HG02884 (cell line): ENCODE results near the gene PRKCH.

Experiments used
- ATAC-seq: cut with Tn5 transposase; IDR thresholded peaks from one replicate; pipeline ENCODE4 v1.9.1; 2021; ENCODE audit warnings: mild to moderate bottlenecking, moderate library complexity; ENCODE audit not compliant: unreplicated experiment

The PRKCH gene

DNA sequence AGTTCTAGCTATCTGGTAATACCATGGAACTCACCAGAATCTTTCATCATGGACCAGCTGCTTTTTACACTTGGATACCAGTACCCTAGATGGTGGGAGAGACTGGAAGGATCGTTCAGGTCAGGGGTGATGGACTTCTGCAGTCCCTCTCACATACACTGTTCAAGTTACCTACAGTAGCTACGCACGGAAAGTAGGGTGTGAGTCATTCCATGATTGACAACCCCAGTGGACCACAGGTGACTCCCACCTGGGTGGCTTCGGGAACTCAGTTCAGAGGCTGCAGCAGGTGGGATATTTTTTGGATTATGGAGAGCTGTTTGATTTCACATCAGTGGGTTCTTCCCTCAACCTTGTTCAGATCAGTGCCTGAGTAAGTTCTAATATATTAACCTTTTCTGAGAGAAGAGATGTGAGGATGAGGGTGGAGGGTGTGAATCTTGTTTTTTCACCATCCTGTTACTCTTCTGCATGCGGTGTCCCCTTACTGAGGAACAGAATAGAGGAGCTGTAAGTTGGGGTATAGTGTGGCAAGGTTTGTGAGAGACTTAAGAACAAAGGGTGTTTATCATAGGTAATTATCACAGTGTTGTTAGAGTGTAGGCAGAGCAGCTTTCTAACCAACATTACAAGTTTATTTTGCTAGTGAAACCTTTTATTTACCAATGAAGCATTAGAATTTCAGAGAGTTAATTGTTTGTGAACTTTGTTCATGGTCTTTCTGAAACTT is 39.6 kb downstream of the PRKCH start:
- no peak for ATAC-seq

DNA sequence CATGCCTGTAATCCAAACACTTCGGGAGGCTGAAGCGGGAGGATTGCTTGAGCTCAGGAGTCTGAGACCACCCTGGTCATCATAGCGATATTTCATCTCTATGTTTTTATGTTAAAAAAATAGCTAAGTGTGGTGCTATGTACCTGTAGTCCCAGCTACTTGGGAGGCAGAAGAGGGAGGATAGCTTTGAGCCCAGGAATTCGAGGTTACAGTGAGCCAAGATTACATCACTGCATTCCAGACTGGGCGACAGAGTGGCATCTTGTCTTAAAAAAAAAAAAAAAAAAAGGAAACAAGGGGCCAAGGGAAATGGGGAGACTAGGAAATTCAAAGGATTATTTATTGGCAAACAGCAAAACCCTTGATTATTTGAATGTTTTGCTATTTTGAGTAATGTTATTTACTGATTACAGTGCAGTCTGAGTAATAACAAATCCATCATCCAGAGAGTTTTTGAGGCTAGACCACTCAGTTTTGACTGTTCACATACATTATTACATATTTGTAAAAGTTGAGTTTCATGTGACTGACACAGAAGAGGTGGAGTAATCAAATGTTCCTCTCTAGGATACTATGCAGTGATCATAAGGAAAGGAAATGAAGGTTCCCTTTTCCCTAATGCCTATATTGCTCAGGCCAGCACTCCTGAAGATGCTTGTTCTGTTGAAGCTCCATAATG is 40.8 kb downstream of the PRKCH start:
- ATAC-seq = no peak

DNA sequence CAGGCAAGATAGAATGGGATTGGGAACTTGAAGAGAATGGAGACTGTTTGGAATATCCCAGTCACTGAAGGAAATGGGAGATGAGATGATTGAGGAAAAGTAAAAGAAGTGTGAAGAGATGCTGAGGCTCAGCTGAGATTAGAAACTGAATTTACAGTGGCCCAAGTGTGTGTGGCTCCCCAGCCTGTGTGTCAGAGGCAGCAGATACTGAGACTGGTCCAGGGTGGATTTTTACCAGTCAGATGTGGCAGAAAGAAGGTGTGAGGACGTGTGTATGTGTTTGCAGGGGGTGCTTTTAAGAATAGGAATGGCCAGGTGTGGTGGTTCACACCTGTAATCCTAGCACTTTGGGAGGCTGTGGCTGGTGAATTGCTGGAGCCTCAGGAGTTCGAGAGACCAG is 42.9 kb downstream of the PRKCH start:
- no peak for ATAC-seq

DNA sequence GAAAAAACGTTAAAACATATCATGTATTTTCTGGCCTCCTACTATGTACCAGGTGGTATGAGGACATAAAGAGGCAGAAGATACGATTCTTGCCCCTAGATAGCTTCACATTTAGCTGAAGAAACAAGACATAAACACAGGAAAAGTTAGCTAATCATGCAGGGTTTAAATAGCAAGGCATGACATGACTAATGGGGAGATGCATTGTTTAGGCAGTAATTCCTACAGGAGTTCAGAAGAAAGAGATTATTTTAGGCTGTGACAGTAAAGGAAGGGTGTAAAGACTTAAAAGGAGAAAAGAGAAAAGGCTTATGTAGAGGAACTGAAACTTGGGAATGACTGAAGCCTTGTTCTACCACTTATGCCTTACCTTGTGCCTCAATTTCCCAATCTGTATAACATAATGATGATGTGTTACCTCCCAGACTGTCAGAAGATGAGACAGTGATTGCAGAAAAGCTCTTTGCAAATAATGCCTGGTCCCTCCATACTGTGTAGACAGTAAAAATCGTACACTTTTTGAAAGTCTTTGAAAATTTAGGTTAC is 44.4 kb downstream of the PRKCH start:
- no peak for ATAC-seq

- ATAC-seq = no peak
These were observed 46.8 kb downstream of the PRKCH start for GRCh38 chr14:61368114-61368710.

- ATAC-seq = no peak
These were observed 47.5 kb downstream of the PRKCH start for GRCh38 chr14:61368781-61369453.

DNA sequence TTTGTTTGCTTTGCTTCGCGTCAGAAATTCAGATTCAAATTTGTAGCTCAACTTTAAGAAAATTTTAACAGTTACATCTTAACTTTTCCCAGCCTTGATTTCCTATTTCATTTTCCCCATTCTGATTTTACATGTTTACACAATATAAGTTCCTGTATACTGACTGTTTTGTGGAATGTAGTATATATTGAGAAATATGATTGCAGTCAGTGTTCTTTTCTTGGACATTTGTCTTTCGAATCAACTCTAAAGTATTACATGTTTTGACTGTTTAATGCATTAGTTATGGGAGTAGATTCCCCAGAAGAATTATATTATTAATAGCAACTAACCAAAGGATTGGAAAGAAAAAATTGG is 48.1 kb downstream of the PRKCH start:
- no peak for ATAC-seq

DNA sequence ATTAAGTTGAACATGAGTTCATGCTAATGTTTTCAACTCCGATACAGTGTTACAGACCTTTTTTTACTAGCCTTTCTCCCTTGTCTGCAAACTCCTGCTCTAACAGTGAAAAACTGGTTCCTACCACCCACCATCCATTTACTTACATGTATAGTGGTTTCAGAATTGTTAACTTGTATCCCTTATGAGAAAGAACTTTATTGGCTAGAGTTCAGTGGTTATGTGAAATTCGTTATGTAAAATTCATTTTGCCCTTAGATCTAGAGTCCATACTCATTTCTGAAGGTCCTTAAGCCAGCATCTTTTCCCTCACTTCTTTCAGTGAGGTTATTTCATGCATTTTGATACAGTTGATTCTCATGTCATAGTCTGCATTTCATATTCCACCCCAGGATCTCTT is 51.0 kb downstream of the PRKCH start:
- no peak for ATAC-seq

GRCh38 chr14:61372842-61373555 is 51.6 kb downstream of the PRKCH start:
- no peak for ATAC-seq

DNA sequence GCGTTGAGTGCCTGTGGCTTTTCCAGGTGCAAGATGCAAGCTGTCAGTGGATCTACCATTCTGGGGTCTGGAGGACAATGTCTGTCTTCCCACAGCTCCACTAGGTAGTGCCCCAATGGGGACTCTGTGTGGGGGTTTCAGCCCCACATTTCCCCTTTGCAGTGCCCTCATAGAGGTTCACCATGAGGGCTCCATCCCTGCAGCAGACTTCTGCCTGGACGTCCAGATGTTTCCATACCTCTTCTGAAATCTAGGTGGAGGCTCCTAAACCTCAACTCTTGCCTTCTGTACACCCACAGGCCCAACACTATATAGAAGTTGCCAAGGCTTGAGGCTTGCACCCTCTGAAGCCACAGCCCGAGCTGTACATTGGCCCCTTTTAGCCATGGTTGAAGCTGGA is 52.9 kb downstream of the PRKCH start:
- no peak for ATAC-seq

GRCh38 chr14:61375218-61375617 is 53.8 kb downstream of the PRKCH start:
- ATAC-seq = no peak

DNA sequence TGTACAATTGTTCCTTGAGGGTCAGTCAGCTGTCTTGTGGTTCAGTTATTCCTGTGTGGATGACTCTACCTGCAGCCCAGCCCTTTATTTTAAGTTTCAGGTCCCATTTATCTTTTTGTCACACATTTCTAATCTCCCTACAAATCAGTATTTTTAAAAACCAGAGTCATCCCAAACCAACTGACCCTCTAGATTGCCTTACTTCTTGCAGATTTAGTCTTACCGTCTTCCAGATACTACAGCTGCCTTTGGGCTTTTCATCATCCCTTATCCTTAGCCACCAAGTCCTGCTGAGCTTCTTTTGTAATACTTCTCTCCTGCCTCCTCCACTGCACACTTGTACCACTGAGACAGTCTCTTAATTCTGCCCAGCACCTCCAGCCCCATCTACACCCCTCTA is 54.9 kb downstream of the PRKCH start:
- ATAC-seq = no peak

- ATAC-seq = no peak
These were observed 56.4 kb downstream of the PRKCH start for GRCh38 chr14:61377749-61378148.

- ATAC-seq = no peak
These were observed 58.3 kb downstream of the PRKCH start for GRCh38 chr14:61379639-61380184.

DNA sequence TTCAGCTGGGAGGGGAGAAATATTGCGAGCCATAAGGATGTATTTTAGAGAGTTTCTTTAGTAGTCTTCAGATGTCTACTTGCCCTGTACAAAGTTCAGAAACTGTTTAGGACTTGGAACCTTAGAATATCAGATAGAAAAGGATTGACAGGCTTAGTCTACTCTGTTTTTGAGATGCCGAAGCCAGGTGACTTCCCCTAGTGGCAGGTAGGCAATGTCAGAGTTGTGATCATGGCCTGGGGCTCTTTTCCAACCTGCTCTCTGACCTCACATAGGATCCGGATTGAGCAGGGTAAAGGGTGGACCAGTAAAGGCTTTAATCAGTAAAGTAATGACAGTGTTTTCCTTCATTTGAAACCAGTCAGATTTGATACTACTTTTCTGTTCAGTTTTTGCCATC is 59.6 kb downstream of the PRKCH start:
- no peak for ATAC-seq

- ATAC-seq = no peak
These were observed 60.2 kb downstream of the PRKCH start for GRCh38 chr14:61381553-61381952.

DNA sequence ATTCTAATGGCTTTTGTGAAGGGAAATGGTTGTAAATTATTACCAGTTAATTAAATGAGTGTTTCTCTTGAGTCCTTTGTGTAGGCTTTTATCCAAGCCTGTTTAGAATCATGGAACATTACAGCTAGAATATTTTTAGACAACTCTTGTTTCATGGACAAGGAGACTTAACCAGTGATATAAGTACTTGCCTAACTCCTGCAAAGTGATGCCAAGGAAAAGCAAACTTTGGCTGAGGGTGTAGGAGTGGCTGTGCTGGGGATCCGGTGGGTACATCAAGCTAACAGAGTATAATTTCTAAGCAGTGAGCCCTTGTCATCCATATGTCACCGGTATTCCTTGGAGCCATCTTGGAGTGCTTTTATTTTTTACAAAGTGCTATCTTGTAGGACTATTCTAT is 61.5 kb downstream of the PRKCH start:
- no peak for ATAC-seq

- ATAC-seq = no peak
These were observed 63.8 kb downstream of the PRKCH start for GRCh38 chr14:61385002-61385685.

- ATAC-seq = no peak
These were observed 64.9 kb downstream of the PRKCH start for GRCh38 chr14:61386173-61386772.

DNA sequence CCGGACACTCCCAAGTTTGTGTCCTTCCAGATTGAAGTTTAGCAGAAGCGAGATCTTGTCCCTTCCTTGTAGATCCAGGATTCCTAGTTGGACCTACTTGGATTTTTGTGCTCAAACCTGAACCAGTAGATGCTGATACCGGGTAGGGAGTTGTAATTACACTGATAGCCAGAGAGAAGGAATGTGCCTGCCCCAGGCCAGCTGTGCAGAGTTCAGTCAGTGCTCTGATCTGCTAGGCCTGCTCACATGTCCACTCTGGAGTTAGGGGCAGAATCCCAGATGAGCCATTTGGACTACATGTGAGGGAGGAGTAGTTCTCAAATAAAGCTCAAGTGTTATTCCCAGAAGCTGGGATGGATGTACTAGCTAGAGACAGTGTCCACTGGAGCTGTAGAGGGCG is 65.7 kb downstream of the PRKCH start:
- no peak for ATAC-seq
